Caco-2 (cell line): ENCODE results near the gene RPLP2. TPM values are rescaled to one million over a fixed set of nuclear protein-coding genes. Genes with fewer than 3 reads are reported as not detected.
A peak's percentile ranks its signal among the peaks of the same experiment; 100 is the strongest.

ENCODE experiments used
- BruUV-seq: library from RNA; stranded (reverse); fragments of 400-500 nt; replicated peaks from 2 replicates; lab custom pipeline; 2021; lab: Mats Ljungman, UMichigan
- CTCF ChIA-PET: fragments of 300-600 bp; sonication (Branson Sonifier 250); formaldehyde crosslinking; loops from one replicate; lab custom pipeline; 2022; ENCODE audit warnings: antibody characterized with exemption; lab: Charles Lee
- POLR2A ChIA-PET: fragments of 300-600 bp; sonication (Branson Sonifier 250); formaldehyde crosslinking; loops from one replicate; lab custom pipeline; 2022; ENCODE audit warnings: antibody characterized with exemption; lab: Charles Lee
- DNase-seq, 2 experiments: peaks; one replicate each; pipeline versions ENCODE4 v3.0.0 to v3.0.0-alpha.2; 2020 to 2022
- H3K27me3 ChIP-seq: replicated peaks from 2 replicates; pipeline ENCODE4 v1.6.0; 2011; ENCODE audit warnings: low read length; ENCODE audit not compliant: control insufficient read depth, insufficient read depth
- H3K36me3 ChIP-seq: 2 replicates; pipeline ENCODE4 v1.5.1; 2011; ENCODE audit warnings: low read length; ENCODE audit not compliant: control insufficient read depth, insufficient read depth
- H3K4me1 ChIP-seq: fragments of 250-450 bp; sonication (Bioruptor Pico); 2 replicates; pipeline ENCODE4 v1.5.1; 2020; ENCODE audit warnings: mild to moderate bottlenecking
- H3K4me3 ChIP-seq: 2 replicates; pipeline ENCODE4 v1.5.1; 2011; ENCODE audit warnings: low read depth, mild to moderate bottlenecking, control low read depth, low read length
- H3K9me3 ChIP-seq: fragments of 250-450 bp; sonication (Bioruptor Pico); 2 replicates; pipeline ENCODE4 v1.5.1; 2020; ENCODE audit warnings: mild to moderate bottlenecking, moderate library complexity
- H3K27ac Mint-ChIP-seq: one replicate; pipeline ENCODE4 v1.8.0; 2022; ENCODE audit warnings: mixed read lengths; ENCODE audit not compliant: unreplicated experiment
- H3K27me3 Mint-ChIP-seq: one replicate; pipeline ENCODE4 v1.8.0; 2022; ENCODE audit warnings: mixed read lengths; ENCODE audit not compliant: insufficient read depth, unreplicated experiment
- H3K36me3 Mint-ChIP-seq: one replicate; pipeline ENCODE4 v1.8.0; 2022; ENCODE audit warnings: mild to moderate bottlenecking, mixed read lengths; ENCODE audit not compliant: insufficient read depth, unreplicated experiment
- H3K4me1 Mint-ChIP-seq: one replicate; pipeline ENCODE4 v1.8.0; 2022; ENCODE audit warnings: low read depth, mixed read lengths; ENCODE audit not compliant: unreplicated experiment
- H3K4me3 Mint-ChIP-seq: one replicate; pipeline ENCODE4 v1.8.0; 2022; ENCODE audit warnings: mild to moderate bottlenecking, moderate library complexity, mixed read lengths; ENCODE audit not compliant: unreplicated experiment
- H3K9me3 Mint-ChIP-seq: one replicate; pipeline ENCODE4 v1.8.0; 2022; ENCODE audit warnings: mixed read lengths; ENCODE audit not compliant: unreplicated experiment
- intact Hi-C: fragments of 100-400 bp; cut with micrococcal nuclease; formaldehyde crosslinking; loops from one replicate; pipeline ENCODE4 v1.10.0; 2022; ENCODE audit not compliant: unreplicated experiment
- total RNA-seq: library from RNA; stranded (reverse); gene quantifications from 2 replicates; pipeline ENCODE4 v1.2.3, GENCODE V29; 2022
- TF ChIP-seq, protein P1 (sequence below), 2 experiments: fragments of 200-600 bp in 1 of 2; IDR thresholded peaks; 1 replicate in 1 of 2; 2 replicates in 1 of 2; pipeline versions ENCODE4 v1.5.1 to v1.8.0; 2011 to 2022; ENCODE audit warnings: antibody characterized with exemption in 1 of 2, control low read depth in 1 of 2, inconsistent platforms in 1 of 2, low read depth in 1 of 2, low read length in 1 of 2, mild to moderate bottlenecking in 1 of 2, moderate library complexity in 1 of 2; ENCODE audit not compliant: insufficient read depth in 1 of 2, severe bottlenecking in 1 of 2, unreplicated experiment in 1 of 2

Gene RPLP2
- total RNA-seq, 1 experiment from 2014 or later, result 2,622 TPM

DNA sequence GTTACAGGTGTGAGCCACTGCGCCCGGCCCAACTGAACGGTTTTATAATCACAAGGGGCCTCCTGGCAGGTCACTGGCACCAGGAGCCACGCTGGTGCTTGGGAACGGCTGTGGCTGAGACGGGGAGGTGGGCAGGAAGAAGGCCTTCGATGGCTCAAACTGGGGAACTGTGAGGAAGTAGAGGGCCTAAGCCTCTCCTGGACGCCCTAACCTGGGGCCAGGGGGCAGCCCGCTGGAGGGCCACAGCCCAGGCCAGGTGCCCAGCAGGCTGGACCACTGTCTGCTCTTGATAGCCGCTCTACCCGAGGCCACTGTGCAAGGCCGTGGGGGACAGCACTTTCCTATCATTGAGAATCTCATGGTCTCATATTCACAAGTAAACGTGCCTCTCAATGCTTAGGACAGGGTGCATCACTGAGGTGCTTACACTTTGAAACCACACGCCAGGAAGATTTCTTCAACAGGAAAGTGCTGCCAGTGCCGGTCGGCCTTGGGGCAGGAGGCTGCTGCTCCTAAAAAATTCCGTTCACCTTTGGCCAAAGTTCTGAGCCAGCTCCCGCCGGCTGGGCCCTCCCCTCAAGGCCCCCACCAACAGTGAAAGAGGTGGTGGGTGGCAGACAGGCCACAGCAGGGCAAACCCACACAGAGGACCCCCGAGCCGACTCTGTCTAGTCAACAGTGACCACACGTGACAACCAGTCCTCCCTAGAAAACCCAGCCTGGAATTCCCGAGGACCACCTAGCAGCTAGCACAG lies 39.7 kb upstream of the RPLP2 start:
- H3K4me1 Mint-ChIP-seq, result no peaks in the 10 kb centered on the region
- peaks cover 67% of the 10 kb centered on the region for H3K36me3 Mint-ChIP-seq
- DNase-seq, result no peak
- ChIA-PET POLR2A (no interaction called here), CTCF (interaction anchor here (0.6 kb wide), 1 partner anchor 100 kb away, joined by 3 read pairs; no protein-coding TSS in a partner anchor)
- Histone ChIP-seq H3K4me3 (no peak overlapping the region), H3K36me3 (peaks cover 5% of the 10 kb centered on the region), H3K4me1 (no peaks in the 10 kb centered on the region), H3K27me3 (no peaks in the 10 kb centered on the region), H3K9me3 (no peaks in the 10 kb centered on the region)
- intact Hi-C loops, result no loop called here
- no peak overlapping the region for H3K4me3 Mint-ChIP-seq
- no peak overlapping the region for H3K27ac Mint-ChIP-seq
- H3K27me3 Mint-ChIP-seq, result no peaks in the 10 kb centered on the region
- BruUV-seq, result TSS peak; percentile 11
- TF ChIP-seq, protein P1, sequence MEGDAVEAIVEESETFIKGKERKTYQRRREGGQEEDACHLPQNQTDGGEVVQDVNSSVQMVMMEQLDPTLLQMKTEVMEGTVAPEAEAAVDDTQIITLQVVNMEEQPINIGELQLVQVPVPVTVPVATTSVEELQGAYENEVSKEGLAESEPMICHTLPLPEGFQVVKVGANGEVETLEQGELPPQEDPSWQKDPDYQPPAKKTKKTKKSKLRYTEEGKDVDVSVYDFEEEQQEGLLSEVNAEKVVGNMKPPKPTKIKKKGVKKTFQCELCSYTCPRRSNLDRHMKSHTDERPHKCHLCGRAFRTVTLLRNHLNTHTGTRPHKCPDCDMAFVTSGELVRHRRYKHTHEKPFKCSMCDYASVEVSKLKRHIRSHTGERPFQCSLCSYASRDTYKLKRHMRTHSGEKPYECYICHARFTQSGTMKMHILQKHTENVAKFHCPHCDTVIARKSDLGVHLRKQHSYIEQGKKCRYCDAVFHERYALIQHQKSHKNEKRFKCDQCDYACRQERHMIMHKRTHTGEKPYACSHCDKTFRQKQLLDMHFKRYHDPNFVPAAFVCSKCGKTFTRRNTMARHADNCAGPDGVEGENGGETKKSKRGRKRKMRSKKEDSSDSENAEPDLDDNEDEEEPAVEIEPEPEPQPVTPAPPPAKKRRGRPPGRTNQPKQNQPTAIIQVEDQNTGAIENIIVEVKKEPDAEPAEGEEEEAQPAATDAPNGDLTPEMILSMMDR (IDR thresholded peaks at IDR 0.05; ENCODE audit: insufficient read depth in 1 of 2, low read depth in 1 of 2, low read length in 1 of 2, severe bottlenecking in 1 of 2, unreplicated experiment in 1 of 2), result no peak
- no peaks in the 10 kb centered on the region for H3K9me3 Mint-ChIP-seq

DNA sequence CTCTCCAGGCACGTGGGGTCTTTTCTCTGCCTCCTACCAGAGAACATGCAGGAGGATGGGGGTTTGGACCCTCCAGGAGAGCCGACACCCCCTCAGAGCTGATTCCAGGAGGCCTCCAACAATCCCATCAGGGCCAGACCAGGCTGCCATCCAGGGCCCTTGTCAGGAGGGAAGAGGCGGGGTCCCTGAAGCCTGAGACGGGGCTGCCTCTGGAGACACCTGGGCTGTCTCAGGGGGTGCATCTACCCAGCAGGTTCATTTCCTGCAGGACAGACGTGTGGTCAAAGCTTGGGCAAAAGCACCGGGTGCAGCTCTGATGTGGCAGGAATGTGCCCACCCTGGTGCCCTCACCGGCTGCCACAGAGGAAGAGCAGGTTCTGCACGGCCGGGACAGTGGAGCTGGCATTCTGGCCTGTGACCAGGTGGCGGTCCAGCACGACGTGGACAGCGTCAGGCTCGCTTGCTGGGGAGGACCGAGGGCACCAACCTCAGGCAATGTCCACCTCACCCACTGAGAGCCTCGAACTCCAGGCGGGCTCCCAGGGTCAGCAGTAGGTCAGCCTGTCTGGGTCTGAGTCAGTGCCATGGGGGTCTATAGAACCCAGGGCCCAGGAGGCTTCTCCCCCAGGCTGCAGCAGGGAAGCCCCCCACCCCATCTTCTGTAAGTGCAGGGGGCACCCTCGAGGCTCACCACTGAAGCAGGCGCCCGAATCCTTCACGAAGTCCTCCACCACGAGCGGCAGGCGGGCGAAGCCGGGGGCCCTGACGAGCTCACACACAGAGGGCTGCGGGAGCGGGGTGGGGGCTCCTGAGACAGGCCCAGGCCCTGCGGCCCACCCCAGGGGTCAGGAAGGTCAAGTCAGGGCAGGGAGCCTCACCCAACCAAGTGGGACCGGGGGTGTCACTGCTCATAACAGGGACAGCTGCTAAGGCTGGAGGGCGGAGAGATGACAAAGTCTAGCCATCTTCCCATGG lies 38.8 kb upstream of the RPLP2 start:
- no peaks in the 10 kb centered on the region for H3K4me1 Mint-ChIP-seq
- Histone ChIP-seq H3K36me3 (peaks cover 4% of the 10 kb centered on the region), H3K4me3 (no peak overlapping the region), H3K27me3 (no peaks in the 10 kb centered on the region), H3K9me3 (no peaks in the 10 kb centered on the region), H3K4me1 (peaks cover 5% of the 10 kb centered on the region)
- DNase-seq, result peak in 1 of 2 experiments; percentile 31
- no TSS peak for BruUV-seq
- POLR2A ChIA-PET, result no interaction called here
- no peaks in the 10 kb centered on the region for H3K9me3 Mint-ChIP-seq
- TF ChIP-seq, protein P1 (IDR thresholded peaks at IDR 0.05; ENCODE audit: insufficient read depth in 1 of 2, low read depth in 1 of 2, low read length in 1 of 2, severe bottlenecking in 1 of 2, unreplicated experiment in 1 of 2), result no peak
- intact Hi-C loops, result no loop called here
- peaks cover 58% of the 10 kb centered on the region for H3K36me3 Mint-ChIP-seq
- no peak overlapping the region for H3K27ac Mint-ChIP-seq
- CTCF ChIA-PET, result no interaction called here
- H3K27me3 Mint-ChIP-seq, result no peaks in the 10 kb centered on the region
- no peak overlapping the region for H3K4me3 Mint-ChIP-seq

DNA sequence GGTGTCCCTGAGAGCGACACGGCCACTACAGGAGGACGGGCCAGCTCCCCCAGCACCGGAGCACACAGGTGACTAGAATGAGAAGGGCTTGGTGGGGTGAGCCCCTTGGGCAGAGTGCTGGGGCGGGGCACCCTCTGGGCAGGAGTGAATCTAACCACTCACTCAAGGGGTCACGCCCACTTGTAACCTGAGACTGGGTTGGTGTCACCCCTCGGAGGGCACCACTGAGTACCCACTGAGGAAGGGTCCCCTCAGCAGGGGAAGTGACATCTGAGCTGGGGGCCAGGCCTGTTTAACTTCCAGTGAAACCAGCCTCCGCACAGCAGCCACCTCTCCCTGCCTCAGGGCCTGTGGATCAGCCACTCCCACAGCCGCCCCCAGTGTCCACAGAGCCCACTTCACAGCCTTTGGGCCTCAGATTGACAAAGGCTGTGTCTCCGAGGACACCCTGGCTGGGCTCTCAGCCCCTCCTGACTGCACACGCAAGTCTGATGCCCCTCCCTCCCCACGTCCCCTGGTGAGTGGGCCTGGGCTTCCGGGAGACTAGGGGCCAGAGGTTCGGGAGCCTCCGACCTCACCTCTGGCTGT lies 38.1 kb upstream of the RPLP2 start:
- Mint-ChIP-seq H3K9me3 (no peaks in the 10 kb centered on the region), H3K36me3 (peaks cover 58% of the 10 kb centered on the region), H3K4me3 (no peak overlapping the region), H3K4me1 (no peaks in the 10 kb centered on the region), H3K27ac (no peak overlapping the region), H3K27me3 (no peaks in the 10 kb centered on the region)
- Histone ChIP-seq H3K9me3 (no peaks in the 10 kb centered on the region), H3K36me3 (peaks cover 4% of the 10 kb centered on the region), H3K4me3 (no peak overlapping the region), H3K4me1 (peaks cover 8% of the 10 kb centered on the region), H3K27me3 (no peaks in the 10 kb centered on the region)
- TF ChIP-seq, protein P1 (IDR thresholded peaks at IDR 0.05; ENCODE audit: insufficient read depth in 1 of 2, low read depth in 1 of 2, low read length in 1 of 2, severe bottlenecking in 1 of 2, unreplicated experiment in 1 of 2), result no peak
- CTCF ChIA-PET, result no interaction called here
- intact Hi-C loops, result no loop called here
- POLR2A ChIA-PET, result no interaction called here
- BruUV-seq, result no TSS peak
- DNase-seq, result peak in 1 of 2 experiments; percentile 32
